ENCODE data around the gene NCAM2.

DNA sequence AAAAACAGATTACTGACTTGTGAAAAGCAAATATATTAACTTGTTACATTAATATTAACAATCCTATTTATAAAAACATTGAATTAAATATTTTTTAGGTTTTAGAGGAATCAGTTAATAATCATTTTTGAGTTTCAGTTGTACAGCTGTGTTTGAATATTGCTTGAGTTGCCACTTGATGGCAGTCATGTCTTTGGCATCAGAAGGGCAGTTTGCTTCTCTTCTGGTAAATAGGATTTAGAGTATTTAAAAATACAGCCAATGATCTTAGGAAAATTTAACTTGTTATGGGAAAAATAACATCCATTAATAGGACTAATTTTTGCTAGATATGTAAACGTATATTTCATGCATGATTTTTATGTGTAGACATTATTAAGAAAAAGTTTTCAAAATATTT is 234.1 kb downstream of the NCAM2 start:
- TF ChIP-seq CTCF (conservative IDR thresholded peaks at IDR 0.05; ENCODE audit: low read length) = peak; percentile 35; the same call in 1 of the 2 replicates
- no peak for TF ChIP-seq EZH2phosphoT487 (IDR thresholded peaks at IDR 0.05; ENCODE audit: borderline replicate concordance)

Measured in Loucy (cell line).